ENCODE results near the gene GRM5.

The GRM5 gene

GRCh38 chr11:88454881-88455280, 610.9 kb downstream of the GRM5 start:
- in situ Hi-C loops (cut with MboI; ENCODE audit: low sequenced_read_pairs): no loop called here
